ENCODE data around the gene DEDD. TPM values are rescaled to one million over a fixed set of nuclear protein-coding genes. Genes with fewer than 3 reads are reported as not detected.
A peak's percentile ranks its signal among the peaks of the same experiment; 100 is the strongest.

Gene DEDD
- total RNA-seq, 2 donors from 2014 or later = 21.8 to 28.9 TPM

GRCh38 chr1:161158316-161159010 lies 26.0 kb upstream of the DEDD start:
- no peak for DNase-seq (ENCODE audit: low spot score)
- Histone ChIP-seq H3K36me3 (peaks cover 16% of the 10 kb centered on the region), H3K4me1 (peaks cover 0 to 42% of the 10 kb centered on the region in 2 donors), H3K27me3 (no peaks in the 10 kb centered on the region), H3K27ac (peak overlapping the region; percentile 89 to 96), H3K9me3 (no peaks in the 10 kb centered on the region), H3K4me3 (peak overlapping the region in 1 of 2 donors; percentile 99)
- TF ChIP-seq, protein P1, sequence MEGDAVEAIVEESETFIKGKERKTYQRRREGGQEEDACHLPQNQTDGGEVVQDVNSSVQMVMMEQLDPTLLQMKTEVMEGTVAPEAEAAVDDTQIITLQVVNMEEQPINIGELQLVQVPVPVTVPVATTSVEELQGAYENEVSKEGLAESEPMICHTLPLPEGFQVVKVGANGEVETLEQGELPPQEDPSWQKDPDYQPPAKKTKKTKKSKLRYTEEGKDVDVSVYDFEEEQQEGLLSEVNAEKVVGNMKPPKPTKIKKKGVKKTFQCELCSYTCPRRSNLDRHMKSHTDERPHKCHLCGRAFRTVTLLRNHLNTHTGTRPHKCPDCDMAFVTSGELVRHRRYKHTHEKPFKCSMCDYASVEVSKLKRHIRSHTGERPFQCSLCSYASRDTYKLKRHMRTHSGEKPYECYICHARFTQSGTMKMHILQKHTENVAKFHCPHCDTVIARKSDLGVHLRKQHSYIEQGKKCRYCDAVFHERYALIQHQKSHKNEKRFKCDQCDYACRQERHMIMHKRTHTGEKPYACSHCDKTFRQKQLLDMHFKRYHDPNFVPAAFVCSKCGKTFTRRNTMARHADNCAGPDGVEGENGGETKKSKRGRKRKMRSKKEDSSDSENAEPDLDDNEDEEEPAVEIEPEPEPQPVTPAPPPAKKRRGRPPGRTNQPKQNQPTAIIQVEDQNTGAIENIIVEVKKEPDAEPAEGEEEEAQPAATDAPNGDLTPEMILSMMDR (IDR thresholded peaks at IDR 0.05) = no peak

DNA sequence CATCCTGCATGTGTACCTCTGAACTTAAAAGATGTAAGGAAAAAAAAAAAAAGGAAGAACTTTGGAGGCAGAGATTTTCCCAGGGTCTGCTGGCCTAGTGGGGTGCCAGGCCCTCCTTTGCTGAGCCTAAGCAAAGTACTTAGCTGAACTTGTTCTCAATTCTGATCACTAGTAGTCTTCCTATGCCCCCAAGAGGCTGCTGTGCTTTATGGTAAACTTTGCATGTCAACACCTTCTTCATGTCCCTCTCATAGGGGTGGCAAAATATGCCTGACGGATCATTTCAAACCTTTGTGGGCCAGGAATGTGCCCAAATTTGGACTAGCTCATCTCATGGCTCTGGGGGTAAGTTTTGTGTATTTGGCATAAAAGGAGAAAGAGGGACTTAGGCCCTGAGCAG lies 25.4 kb upstream of the DEDD start:
- Histone ChIP-seq H3K4me1 (peaks cover 0 to 42% of the 10 kb centered on the region in 2 donors), H3K27me3 (no peaks in the 10 kb centered on the region), H3K4me3 (no peak overlapping the region), H3K27ac (no peak overlapping the region), H3K36me3 (peaks cover 13% of the 10 kb centered on the region), H3K9me3 (no peaks in the 10 kb centered on the region)
- DNase-seq (ENCODE audit: low spot score) = no peak
- TF ChIP-seq, protein P1 (IDR thresholded peaks at IDR 0.05) = no peak

- H3K9me3 ChIP-seq = no peaks in the 10 kb centered on the region
- H3K4me3 ChIP-seq = peak within 1 kb of the TSS; percentile 68 to 90
- peaks cover 0 to 15% of the 10 kb centered on the region in 2 donors for H3K4me1 ChIP-seq
- peak; percentile 83 for DNase-seq (ENCODE audit: low spot score)
- TF ChIP-seq, protein P1 (IDR thresholded peaks at IDR 0.05) = no peak
- no peaks in the 10 kb centered on the region for H3K27me3 ChIP-seq
- peaks cover 12% of the 10 kb centered on the region for H3K36me3 ChIP-seq
- H3K27ac ChIP-seq = peak within 1 kb of the TSS; percentile 91 to 97
Observed at GRCh38 chr1:161153682-161154337, 21.3 kb upstream of the DEDD start, which contains the start of gene UFC1. Gene UFC1, plus strand, starts transcription at chr1:161153978. Its CDS starts 20 bp downstream, at chr1:161153998.

DNA sequence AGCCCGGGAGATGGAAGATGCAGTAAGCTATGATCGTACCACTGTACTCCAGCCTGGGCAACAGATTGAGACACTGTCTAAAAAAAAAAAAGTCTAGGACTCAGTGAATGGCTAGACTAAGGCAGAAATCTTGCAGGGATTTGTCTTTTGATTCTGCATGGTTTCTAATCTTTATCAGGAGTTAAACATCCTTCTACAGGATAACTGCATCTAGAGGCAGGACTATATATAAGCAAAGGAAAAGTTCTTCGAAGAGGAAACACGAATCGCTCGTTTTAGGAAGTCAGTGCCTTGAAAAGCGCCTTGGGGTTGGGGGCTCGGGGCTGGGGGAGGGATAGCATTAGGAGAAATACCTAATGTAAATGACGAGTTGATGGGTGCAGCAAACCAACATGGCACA lies 20.7 kb upstream of the DEDD start:
- no peak for DNase-seq (ENCODE audit: low spot score)
- Histone ChIP-seq H3K27ac (peak overlapping the region; percentile 91 to 97), H3K9me3 (no peaks in the 10 kb centered on the region), H3K36me3 (peaks cover 12% of the 10 kb centered on the region), H3K4me3 (peak overlapping the region; percentile 68 to 90), H3K4me1 (peaks cover 0 to 11% of the 10 kb centered on the region in 2 donors), H3K27me3 (no peaks in the 10 kb centered on the region)
- TF ChIP-seq, protein P1 (IDR thresholded peaks at IDR 0.05) = no peak

- H3K36me3 ChIP-seq = no peaks in the 10 kb centered on the region
- no peak for DNase-seq (ENCODE audit: low spot score)
- TF ChIP-seq, protein P1 (IDR thresholded peaks at IDR 0.05) = no peak
Observed at GRCh38 chr1:161145832-161146231, 13.4 kb upstream of the DEDD start.

More at GRCh38 chr1:161145832-161146231, 13.4 kb upstream of the DEDD start:
- no peak overlapping the region for H3K27ac ChIP-seq
- H3K9me3 ChIP-seq = no peaks in the 10 kb centered on the region
- no peak overlapping the region for H3K4me3 ChIP-seq
- no peaks in the 10 kb centered on the region for H3K4me1 ChIP-seq
- H3K27me3 ChIP-seq = no peaks in the 10 kb centered on the region
